Upper lobe of right lung (tissue), 1 donor: Measurements from ENCODE around the gene PRSS38. TPM values are rescaled to one million over a fixed set of nuclear protein-coding genes. Genes with fewer than 3 reads are reported as not detected.

Experiments used
- ATAC-seq: fragments of 200-7000 bp; cut with Tn5 transposase; one replicate; pipeline ENCODE4 v1.9.1; 2020; ENCODE audit warnings: mild to moderate bottlenecking, moderate library complexity
- DNase-seq: peaks from one replicate; pipeline ENCODE4 v3.0.0-alpha.2; 2020
- H3K27ac ChIP-seq: fragments of 200-600 bp; one replicate; pipeline ENCODE4 v1.8.0; 2022
- H3K27me3 ChIP-seq: fragments of 200-600 bp; one replicate; pipeline ENCODE4 v1.8.0; 2022; ENCODE audit warnings: mild to moderate bottlenecking
- H3K36me3 ChIP-seq: fragments of 200-600 bp; one replicate; pipeline ENCODE4 v1.8.0; 2022
- H3K4me1 ChIP-seq: fragments of 200-600 bp; one replicate; pipeline ENCODE4 v1.8.0; 2022
- H3K4me3 ChIP-seq: fragments of 200-600 bp; one replicate; pipeline ENCODE4 v1.8.0; 2022; ENCODE audit warnings: mild to moderate bottlenecking
- H3K9me3 ChIP-seq: fragments of 200-600 bp; one replicate; pipeline ENCODE4 v1.8.0; 2022
- CTCF ChIP-seq: fragments of 200-600 bp; IDR thresholded peaks from one replicate; pipeline ENCODE4 v1.8.0; 2022; ENCODE audit warnings: antibody characterized with exemption
- intact Hi-C: fragments of 100-400 bp; cut with DNase I; formaldehyde crosslinking; loops from one replicate; pipeline ENCODE4 v1.11.0; 2022
- long read RNA-seq: library from polyadenylated mRNA; unstranded; transcript quantifications from one replicate; pipeline ENCODE4 v2.0.0, GENCODE V29; 2021
- total RNA-seq: library from RNA; stranded (reverse); fragmentation: NEBNext Ultra II Directional; extraction: Animal tissue kit (Norgen Biotek cat#: 25700); gene quantifications from one replicate; pipeline ENCODE4 v1.2.1, GENCODE V29; 2021
- donor health status: DM: no; HTN: yes; CAD: no; lungs with severe emphysema.

The PRSS38 gene
- not detected for total RNA-seq
- long read RNA-seq, result 0 reads

- Histone ChIP-seq H3K27me3 (no peaks in the 10 kb centered on the region), H3K36me3 (no peaks in the 10 kb centered on the region), H3K4me3 (no peak within 1 kb of the TSS), H3K4me1 (no peaks in the 10 kb centered on the region), H3K27ac (no peak within 1 kb of the TSS), H3K9me3 (peaks cover 8% of the 10 kb centered on the region)
- TF ChIP-seq CTCF, result no peak
- ATAC-seq (no peak), DNase-seq (no peak)
- intact Hi-C loops, result no loop called here
Observed at GRCh38 chr1:227815468-227816409, at the start of gene PRSS38. PRSS38 (plus strand) TSS chr1:227815675; CDS start chr1:227815717, 42 bp downstream.

- DNase-seq (no peak), ATAC-seq (peak; percentile 50)
- Histone ChIP-seq H3K27me3 (no peaks in the 10 kb centered on the region), H3K27ac (no peak overlapping the region), H3K36me3 (peaks cover 12% of the 10 kb centered on the region), H3K4me1 (peaks cover 22% of the 10 kb centered on the region), H3K9me3 (no peaks in the 10 kb centered on the region), H3K4me3 (no peak overlapping the region)
- intact Hi-C loops, result no loop called here
- no peak for TF ChIP-seq CTCF
Observed at GRCh38 chr1:227766015-227766634, 49.4 kb upstream of the PRSS38 start.

GRCh38 chr1:227766653-227767277 is 48.7 kb upstream of the PRSS38 start:
- ATAC-seq (no peak), DNase-seq (peak; percentile 52)
- TF ChIP-seq CTCF, result no peak
- Histone ChIP-seq H3K9me3 (no peaks in the 10 kb centered on the region), H3K36me3 (peaks cover 11% of the 10 kb centered on the region), H3K4me1 (peaks cover 21% of the 10 kb centered on the region), H3K27me3 (no peaks in the 10 kb centered on the region), H3K4me3 (no peak overlapping the region), H3K27ac (peak overlapping the region; percentile 13)
- intact Hi-C loops, result no loop called here

GRCh38 chr1:227767401-227768124 is 47.9 kb upstream of the PRSS38 start:
- no peak for ATAC-seq
- no peak for TF ChIP-seq CTCF
- Histone ChIP-seq H3K4me1 (peaks cover 13% of the 10 kb centered on the region), H3K27ac (no peak overlapping the region), H3K9me3 (no peaks in the 10 kb centered on the region), H3K36me3 (peaks cover 7% of the 10 kb centered on the region), H3K27me3 (no peaks in the 10 kb centered on the region), H3K4me3 (no peak overlapping the region)
- intact Hi-C loops, result no loop called here
- DNase-seq, result peak; percentile 31

- Histone ChIP-seq H3K4me1 (peaks cover 8% of the 10 kb centered on the region), H3K27me3 (no peaks in the 10 kb centered on the region), H3K4me3 (no peak overlapping the region), H3K36me3 (peaks cover 7% of the 10 kb centered on the region), H3K9me3 (no peaks in the 10 kb centered on the region), H3K27ac (no peak overlapping the region)
- intact Hi-C loops, result no loop called here
- DNase-seq, result peak; percentile 22
- ATAC-seq, result peak; percentile 11
- TF ChIP-seq CTCF, result no peak
Observed at GRCh38 chr1:227768125-227768439, 47.4 kb upstream of the PRSS38 start.
